Retina (tissue), 1 donor: ENCODE measurements around the gene OLFML1.

ENCODE experiments used
- DNase-seq: peaks from one replicate; pipeline ENCODE4 v3.0.0-alpha.2; 2016

The OLFML1 gene

DNA sequence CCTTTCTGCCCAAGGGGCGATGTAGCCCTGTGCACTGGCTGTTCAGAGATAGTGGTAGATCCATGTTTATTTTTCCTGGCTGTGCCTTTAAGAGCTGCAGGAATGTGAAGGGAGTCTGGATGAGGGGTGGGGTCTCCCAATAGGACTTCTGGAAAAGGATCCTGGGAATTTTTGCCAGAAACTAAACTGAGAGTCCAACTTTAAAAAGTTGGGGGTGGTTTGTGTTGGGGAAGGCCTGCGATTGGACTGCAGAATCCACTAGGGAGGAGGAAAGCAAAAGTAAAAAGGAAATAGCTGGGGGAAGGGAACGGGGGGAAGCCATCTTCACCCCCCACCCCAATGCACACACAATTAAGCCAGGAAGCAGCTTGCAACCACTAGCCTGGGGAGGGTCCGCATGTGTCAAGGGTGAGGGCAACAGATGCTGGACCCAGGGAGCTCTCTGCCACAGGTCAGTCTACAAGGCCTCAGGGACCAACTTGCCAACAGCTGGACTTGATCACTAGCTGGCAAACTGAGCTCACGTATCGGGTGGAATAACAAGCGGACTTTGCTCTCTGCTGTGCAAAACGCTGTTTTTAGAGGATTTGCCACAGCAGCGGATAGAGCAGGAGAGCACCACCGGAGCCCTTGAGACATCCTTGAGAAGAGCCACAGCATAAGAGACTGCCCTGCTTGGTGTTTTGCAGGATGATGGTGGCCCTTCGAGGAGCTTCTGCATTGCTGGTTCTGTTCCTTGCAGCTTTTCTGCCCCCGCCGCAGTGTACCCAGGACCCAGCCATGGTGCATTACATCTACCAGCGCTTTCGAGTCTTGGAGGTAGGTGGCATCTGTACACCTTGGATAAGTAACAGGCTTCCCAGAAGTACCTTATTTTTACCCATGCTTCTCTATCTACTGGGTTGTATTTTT is at the start of gene OLFML1:
Gene OLFML1 (plus strand): TSS at position 321 of the 912 bp plus-strand sequence. CDS start 370 bp downstream, at position 691.
- no peak for DNase-seq

DNA sequence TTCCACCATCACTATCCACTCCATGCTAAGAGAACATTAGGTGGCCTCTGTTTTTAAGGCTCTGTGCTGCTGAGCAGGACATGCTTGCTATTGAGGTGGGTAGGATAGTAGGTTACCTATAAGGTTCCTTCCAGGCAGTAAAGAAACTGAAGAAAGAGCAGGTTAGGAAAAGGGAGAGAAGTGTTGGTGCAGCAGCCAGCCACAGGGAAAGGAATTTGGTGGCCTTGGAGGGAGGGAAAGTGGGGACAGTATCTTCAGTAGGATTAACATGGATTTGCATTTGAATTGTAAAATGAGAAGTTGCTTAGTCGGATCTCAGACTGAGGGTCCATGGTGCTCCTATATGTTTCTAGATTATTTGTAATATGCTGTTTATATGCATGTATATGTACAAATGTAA is 49.2 kb upstream of the OLFML1 start:
- DNase-seq = no peak

DNA sequence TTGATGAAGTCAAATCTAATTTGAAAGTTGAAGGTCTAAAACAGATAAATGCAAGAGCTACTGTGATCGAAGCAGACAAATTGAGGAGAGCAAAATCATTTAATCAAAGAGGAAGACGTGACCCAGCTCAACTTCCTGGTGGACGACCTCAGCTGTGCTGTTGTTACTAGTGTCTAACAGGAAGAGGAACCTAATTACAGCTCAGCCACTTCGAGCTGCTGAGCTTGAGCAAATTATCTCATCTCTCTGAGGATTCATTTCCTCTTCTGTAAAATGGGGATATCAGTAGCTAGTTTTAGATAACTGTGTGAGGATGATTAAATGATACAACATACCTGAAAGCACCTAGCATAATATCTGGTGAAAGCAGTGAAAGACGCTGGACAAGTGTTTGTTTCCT is 48.6 kb upstream of the OLFML1 start:
- no peak for DNase-seq

DNA sequence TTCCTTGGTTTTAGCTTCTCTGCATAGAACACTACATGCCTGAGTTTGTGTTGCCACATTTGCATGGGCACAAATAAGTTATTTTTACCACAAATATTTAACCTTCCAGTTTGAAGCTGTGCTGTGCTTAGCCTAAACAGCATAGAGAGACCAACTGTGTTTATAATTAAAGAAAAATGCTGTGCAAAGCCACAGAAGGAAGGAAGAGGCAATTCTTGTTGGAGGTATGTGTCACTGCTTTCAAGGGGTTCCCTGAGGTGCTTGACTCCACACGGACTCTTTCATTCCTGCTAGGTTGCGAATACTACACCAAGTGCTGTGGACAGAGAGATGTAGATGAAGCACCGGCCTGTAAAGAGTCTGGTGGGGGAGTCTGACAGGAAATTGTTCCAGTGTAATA is 47.6 kb upstream of the OLFML1 start:
- DNase-seq = no peak

DNA sequence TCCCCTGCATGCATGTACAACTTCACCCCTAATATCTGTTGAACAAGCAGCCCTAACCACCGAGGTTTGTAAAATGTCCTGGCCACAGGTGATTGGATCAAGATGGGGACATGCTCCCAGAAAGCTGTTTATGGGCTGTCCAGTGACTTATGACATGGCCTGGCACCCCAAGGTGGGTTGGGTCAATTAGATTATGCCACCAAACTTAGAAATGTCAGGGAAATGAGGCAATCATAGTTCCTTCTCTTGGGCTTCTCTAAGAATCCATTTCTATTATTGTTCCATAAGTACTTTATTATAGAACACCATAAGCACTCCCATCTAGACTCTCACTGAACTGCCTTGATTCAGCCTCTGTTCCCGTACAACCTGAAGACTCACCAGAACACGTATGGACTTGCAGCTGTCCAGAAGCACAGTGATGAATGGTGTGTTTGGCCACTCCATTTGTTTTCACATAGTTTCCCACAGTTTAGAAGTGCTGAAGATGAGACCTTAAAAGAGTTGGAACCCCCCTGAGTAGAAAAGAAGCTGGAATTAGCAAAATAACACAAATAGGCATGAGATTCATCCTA is 45.5 kb upstream of the OLFML1 start:
- DNase-seq = no peak

DNA sequence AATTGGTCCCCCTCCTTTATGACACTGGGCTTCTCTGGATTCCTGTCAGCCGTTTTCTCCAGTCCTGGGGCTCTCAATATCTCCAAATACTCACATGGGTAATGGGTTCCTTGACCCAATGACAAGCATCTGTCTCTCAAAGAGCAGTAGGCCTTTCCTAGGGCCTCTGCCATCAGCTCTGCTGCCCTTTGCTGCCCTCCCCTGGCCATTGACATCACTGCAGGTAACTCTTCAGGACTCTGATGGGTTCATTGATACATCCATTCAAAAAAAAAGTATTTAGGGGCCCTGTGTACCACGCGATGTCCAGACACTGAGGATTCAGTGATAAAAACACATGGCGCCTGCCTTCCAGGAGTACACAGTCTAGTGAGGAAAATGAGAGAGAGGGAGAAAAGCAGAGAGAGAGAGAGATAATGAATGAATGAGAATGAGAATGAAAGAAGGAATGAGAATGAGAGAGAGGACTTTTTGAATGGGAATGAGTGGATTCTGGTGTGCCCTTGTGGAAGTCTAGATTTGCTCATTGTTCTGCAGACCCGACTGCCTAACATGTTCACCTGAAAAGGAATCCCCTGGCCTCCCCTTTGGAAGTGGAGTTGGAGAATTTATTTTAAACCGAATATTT is 42.6 kb upstream of the OLFML1 start:
- DNase-seq = peak; percentile 72

DNA sequence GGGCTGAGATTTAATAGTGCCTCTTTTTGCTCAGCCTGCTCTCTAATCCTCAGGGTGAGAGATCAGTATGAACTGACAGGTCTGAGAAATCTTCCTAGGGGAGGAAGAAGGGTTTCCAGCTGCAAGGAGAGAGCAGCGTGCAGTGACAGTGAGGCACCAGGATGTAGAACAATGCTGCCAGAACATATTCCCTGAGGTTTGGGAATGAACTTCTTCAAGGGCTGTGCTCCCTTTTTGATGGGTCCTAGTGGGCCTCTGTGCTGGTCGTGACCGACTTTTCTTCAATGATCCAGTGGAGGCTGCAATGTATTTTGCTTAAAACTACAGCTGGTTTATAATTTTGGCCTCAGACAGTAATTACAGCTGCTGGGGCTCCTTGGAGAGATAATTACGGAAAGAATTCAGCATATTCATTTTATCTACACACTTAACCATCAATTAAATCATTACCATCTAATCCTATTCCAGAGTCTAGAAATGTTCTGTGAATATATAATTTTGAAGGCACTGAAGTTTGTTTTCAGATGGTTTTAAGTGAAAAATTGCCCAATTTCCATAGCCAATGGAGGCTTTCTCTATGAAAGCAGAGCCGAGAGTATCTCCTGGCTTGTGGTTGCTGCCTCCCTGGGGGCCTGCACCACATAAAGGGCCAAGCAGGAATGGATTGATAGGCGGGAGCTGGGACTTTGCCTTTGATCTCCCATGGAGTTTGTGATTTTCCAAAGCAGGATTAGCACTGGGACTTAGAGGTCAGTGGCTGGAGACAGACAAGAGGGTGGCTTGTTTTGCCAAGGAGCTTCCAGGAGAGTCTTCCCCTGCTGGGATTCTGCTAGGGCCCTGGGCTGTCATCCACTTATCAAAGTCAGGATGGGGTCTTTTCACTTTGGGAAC is 41.0 kb upstream of the OLFML1 start:
- DNase-seq = no peak

DNA sequence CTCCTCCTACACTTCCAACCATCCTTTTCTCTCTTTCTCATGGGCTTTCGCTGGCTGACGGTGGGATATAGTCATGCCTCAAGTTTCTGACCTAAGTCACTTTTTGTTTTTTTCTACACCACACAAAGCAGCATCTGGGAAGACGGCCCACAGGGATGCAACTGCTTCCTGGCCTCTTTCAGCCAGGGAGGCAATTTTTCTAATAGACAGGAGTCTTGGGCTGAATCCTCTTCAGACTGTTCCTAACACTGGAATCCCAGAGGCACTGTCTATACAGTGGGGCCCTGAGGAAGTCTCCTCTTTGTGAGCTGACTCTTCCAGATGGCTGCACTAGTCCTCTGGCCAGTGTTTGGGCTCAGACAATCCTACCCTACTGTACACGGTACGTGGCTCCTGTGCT is 39.7 kb upstream of the OLFML1 start:
- DNase-seq = no peak

DNA sequence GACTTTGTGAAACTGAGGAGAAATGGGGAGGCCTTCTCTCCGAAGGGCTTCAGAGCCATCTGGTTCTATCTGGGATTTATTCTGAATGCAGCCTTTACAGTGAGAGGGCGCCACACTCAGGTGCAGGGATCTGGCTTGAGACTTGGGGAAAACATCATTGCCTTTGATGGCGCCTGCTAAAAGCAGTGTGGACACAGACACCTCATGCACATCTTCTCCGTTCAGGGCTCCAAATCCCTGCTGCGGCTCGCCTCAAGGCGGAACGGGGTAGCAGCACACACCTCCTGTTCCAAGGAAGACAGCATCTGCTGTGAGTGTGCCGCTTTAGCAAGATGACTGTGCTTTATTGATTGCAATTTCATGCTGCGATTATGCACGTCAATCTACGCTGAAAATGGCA is 37.1 kb upstream of the OLFML1 start:
- no peak for DNase-seq

DNA sequence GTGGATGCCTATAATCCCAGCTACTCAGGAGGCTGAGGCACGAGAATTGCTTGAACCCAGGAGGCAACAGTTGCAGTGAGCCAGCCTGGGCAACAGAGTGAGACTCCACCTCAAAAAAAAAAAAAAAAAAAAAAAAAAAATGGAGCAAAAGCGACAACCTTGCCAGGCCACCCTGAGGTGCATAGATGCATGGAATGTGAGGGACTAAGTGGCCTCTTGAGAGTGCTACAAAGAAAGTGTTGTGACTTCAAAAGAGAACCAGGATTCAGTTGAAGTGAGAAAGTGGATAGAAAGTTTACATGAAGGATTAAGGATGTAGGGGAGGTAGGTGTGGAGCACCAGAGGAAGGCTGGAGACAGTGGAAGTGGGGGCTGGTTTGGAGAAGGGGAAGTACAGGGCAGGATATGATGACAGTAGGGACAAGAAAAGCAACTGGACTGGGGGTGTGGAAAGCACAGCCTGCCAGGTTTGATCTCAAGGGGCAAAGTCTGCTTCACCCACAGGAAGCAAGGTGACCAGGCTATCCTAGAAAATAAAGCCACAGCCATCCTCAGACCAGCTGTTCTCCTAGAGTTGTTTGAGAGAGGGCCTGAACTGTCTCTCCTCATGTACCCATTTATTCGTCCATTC is 36.0 kb upstream of the OLFML1 start:
- no peak for DNase-seq

DNA sequence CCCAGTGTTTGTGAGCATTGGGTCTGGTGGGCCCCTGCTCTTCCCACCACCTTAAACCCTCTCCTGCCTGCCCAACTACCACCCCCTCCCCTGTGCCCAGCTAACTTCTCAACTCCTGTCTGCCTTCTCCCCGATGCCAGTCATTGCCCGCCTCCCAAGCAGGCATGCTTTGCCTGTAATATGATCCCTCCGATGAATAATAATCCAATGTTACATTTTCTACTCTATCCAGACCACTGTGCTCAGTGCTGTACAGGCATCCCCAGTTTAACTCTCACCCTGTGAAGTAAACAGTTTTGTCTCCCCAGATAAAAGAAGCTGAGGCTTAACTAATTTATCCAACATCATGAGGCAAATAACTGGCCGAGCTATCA is 35.5 kb upstream of the OLFML1 start:
- DNase-seq = no peak

DNA sequence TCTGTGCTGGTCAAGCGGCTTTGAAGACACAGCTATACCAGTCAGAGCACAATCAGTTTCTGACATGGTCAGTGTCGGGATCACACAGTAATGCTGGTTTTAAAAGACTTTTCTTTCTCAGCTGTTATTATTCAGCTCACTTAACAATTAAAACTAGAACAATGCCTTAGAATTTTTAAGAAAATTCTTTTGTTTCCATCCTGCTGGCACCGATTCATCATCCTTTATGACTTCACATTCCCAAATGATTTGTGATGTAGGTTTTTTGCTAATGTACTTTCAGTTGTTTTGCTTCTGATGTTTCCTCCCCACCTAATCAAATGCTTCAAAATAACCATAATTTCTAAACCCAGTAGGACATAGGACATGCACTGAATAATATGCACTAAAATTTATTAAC is 34.5 kb upstream of the OLFML1 start:
- no peak for DNase-seq

DNA sequence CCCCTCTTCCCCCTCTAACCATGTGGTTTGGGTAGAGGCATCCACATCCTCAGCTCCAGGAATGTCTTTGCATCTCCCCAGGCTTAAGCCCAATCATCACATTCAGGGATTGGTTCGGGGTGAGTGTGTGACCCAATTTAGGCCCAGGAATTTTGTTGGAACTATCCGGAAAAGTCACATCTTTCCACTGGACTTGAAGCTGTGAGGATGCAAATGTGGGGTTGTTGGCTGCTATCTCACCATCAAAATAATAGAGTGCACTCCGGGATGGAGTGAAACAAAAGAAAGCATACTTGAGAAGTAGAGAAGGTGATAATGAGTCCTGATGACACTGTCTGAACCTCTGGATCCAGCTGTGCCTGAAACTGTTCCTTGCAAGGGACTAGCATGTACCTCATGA is 33.8 kb upstream of the OLFML1 start:
- no peak for DNase-seq

DNA sequence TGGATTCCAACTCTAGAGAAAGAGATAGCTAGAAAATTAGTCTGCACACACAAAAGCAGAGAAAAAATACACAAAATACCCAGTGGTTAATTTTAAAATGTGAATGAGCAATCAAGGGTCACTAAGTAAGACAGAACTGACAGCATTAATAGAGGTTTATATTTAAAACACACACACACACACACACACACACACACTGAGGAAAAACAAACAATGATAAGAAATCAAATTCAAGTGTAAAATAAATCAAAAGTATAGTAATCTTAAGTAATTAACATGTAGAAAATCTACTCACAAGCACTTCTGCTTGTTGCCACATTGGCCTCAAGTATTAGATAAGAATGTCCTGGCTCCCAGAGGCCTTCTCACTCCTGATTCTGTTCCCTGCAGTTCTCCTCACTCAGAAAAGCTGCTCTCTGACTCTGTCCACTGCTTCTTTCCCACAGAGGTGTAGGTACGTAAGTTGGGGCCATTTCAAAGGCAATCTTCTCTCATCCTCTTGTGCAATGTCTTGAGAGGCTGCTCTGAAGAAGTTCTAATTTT is 33.3 kb upstream of the OLFML1 start:
- no peak for DNase-seq

DNA sequence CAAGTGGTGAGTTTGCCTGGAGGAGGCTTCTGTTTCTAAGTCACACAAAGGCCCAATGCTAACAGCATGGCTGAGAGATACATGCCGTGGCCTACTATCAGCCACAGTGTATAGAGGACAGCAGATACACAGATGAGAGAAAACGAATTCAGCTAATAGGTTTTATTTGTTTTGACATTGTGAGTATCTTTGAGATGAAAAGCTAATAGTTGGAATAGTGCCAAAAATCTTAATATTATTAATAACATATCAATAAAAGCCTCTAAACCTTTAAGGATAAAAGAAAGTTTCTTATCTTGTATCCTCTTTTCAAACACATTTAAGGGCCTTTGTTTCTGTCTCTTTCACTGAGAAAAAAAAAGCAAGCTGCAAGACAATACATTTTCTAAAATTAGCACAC is 30.5 kb upstream of the OLFML1 start:
- DNase-seq = no peak

DNA sequence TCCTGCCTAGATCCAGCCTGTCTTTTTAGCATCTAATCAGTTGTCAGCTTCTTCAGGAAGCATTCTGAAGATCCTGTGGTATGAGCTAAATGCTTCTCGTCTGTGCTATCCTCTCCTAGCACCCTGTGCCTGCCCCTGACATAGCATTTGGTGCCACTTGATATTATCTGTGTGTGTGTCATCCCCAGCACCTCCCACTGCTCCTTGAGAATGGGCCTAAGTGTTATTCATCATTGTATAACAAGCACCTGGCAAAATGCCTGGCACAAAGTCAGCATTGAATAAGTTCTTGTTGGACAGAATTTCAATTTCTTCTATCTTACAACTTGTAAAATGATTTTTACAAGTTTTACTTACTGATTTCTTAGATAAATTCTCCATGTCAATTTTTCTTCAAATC is 28.1 kb upstream of the OLFML1 start:
- no peak for DNase-seq

DNA sequence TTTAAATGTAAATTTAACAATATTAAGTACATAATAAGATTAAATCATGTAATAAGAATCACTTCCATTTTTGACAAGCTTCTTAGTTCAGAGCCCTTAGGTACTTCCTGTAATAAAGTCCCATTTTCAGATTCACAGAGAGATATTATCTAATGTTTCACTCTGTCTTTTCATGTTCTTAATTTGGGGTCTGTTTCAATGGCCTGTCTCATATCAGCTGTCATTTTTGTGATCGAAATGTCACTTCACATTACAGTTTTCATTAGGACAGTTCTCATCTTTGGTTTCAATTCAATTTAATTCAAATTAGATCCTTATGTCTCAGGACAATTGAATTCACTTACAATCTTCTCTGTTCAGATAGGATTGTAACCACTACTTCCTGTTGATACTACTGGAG is 22.6 kb upstream of the OLFML1 start:
- no peak for DNase-seq

DNA sequence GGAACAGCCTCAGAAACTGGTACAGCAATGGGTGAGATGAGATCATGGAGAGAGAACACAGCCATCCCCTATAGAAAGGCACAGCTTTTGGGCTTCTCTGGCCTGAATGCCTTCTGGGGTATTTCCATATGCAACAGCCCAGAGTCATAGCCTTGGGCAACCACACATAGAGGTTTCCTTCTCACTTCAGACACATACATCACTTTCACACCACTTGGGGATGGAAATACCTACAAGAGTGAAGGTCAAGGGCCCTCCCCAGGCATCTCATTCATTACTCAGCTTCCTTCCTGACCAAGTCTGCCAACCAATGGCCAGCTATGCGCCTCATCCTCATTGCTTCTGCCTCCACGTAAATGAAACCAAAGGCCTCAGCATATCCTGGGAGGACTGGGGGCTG is 17.7 kb upstream of the OLFML1 start:
- DNase-seq = no peak

DNA sequence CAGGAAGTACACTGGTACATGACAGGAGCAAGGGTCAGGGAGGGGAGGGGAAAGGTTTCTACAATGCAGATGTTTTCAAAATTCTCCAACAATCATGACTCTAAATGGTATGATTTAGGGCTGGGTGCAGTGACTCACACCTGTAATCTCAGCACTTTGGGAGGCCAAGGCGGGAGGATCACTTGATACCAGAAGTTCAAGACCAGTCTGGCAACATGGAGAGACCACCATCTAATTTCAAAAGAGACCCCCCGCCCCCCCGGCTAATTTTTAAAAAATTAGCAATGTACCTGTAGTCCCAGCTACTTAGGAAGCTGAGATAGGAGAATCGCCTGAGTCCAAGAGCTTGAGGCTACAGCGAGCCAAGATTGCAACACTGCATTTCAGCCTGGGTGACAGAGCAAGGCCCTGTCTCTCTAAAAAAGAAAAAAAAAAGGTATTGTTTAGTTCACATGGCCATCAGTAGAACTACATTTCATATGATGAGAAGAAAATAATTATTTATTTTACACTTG is 15.9 kb upstream of the OLFML1 start:
- DNase-seq = no peak

DNA sequence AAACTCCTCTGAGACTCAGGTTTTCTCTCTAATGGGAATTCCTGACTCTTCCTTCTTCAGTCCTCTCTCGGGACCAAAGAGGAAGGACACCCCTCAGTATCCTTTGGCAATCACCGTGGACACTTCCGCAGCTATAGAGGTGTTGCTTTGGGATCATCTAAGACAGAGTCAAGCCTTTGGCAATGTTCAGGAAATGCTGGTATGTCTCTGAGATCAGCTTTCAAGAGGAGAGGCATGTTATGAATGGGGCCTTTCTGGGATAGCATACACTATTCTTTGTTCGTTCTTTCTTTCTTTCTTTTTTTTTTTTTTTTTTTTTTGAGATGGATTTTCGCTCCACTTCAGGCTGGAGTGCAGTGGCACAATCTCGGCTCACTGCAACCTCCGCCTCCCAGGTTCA is 14.2 kb upstream of the OLFML1 start:
- no peak for DNase-seq

DNA sequence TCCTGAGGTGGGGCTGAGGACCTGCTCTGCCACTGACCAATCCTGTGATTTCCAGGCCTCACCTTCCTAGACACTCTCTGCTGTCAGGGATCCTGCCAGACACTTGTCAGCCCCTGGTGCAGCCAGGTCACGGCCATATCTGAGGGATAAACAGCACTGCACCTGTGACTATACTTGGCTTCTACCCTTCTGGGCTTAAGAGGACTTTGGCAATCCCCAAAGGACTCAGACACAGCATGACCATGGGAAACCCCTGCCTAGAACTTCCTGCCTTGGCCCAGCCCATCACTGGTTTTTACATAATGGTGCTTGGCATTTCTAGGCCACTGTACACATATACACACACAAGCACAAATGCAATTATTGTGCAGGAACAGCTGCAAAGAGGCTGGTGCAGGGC is 11.6 kb upstream of the OLFML1 start:
- DNase-seq = peak; percentile 58

DNA sequence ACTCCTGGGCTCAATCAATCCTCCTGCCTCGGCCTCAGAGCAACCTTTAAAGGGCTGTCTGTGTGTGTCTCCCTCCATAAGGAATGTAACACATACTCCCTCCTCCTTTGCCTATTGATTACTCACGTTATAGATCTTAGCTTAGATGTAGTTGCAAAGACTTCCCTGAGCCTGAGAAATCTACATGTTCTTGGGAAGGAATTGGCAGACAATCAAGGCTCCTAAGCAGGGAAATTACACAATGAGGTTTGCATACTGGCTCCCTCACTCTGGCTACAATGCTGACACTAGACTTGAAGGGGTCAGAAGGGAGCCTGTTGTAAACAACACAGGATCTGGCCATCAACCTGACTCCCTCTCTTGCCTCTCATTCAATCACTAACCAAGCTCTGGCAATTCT is 5.2 kb upstream of the OLFML1 start:
- no peak for DNase-seq
